Measurements from ENCODE around the gene GLT6D1.
"Not testable (repeated sequence)": the region's sequence is repeated elsewhere in the genome, so short reads cannot be mapped to it uniquely, and the experiment has no call there.

GLT6D1 gene, protein sequence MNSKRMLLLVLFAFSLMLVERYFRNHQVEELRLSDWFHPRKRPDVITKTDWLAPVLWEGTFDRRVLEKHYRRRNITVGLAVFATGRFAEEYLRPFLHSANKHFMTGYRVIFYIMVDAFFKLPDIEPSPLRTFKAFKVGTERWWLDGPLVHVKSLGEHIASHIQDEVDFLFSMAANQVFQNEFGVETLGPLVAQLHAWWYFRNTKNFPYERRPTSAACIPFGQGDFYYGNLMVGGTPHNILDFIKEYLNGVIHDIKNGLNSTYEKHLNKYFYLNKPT

DNA sequence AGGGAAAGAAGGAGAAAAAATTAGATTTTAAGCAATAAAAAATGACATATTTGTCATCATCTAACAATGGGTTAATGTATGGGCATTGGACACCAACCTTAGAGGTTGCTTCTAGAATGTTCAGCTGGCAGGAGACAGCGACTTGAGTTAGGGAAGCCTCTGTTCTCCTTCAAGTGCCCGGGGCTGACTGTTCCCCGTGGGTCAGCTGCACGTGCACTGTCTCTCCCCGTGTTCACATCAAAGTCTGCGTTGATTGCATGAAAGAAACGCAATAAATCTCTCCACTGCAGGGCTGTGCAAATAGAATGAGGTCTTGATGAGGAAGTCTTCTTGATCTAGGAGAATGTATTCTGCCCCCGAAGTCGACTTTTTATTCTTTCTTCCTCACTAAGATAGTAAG is at the start of gene GLT6D1:
TSS of gene GLT6D1 (minus strand) at position 345 of the 400 bp plus-strand sequence. CDS start 353 bp downstream, outside the sequence.
- no peak for DNase-seq

DNA sequence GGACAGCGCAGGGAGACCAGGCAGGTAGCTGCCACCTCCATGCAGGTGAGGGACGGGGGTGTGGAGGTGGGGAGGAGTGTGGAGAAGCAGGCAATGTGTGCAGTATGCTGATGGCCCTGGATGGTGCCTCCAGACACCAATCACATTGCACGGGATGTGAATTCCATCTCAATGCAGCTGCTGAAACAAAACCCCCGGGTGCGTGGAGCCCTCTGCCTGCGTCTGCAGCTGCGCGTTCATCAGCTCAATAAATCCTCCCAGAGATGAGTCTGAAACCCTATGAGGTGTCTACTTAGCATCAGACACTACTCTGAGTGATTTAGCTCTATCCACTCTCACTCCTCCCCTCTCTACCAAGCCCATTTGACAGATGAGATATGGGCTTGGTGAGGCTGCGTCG is 49.7 kb upstream of the GLT6D1 start:
- no peak for DNase-seq

DNA sequence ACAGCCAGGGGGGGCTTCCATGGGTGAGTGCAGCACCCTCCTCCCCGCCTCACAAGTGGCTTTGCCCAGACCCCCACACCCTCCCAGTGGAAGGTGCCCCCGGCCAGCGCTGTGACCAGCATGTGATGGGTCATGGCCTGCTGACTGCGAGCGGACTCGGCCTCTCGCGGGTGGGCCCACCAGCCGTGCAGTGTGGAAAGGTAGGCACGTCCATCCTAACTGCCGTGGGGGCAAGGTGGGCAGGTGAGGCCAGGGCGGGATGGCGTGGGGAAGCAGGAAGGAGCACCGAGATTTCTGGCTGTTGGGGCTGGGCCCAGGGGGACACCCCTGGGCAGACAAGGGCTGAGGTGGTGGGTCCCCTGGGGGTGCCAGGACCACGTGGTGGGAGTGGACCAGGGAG is 47.9 kb upstream of the GLT6D1 start:
- DNase-seq = no peak

DNA sequence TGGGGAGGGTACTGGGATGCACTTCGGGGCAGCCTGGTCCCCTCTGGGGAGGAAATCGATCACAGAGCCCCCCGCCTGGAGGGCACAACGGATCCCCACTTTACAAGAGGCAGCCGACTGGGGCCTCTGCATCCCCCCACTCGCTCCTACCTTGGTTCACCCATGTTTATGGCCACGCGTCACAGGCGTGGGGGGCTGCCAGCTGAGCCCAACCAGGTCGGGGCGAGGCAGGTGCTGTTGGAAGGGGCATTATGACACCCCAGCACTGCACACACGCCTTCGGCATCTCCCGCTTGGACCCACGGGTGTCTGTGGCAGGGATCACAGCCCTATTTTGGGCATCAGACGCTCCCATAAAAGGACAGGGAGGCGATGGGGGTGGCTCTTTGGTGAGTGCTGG is 45.4 kb upstream of the GLT6D1 start:
- DNase-seq = no peak

DNA sequence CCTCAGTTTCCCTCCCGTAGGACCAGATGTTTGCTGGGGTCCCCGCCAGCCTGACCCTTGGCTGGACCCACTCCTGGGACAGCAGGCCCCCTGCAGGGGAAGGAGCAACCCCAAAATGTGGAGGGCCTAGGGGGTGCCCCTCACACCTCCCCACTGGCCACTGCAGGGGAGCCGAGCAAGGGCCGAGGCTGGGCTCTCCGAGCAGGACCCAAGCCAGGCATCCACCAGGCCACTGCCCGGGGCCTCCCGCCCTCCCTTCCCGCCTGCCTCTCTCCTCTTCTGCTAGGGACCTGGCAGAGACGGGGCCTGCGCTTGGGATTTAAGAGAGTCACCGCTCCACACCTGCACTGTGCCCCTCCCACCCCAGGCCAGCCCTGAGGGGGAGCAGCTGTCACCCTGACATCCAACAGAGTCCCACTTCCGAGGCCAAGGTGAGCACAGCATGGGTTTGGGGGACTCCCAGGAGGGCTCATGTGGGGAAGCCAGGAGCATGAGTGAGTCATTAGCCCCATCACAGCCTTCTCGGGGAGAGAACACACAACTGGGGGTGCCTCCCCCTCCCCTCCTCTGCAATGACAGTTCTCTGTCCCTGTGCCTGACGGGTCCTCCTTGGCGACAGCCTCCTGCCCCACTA is 44.2 kb upstream of the GLT6D1 start:
- no peak for DNase-seq

DNA sequence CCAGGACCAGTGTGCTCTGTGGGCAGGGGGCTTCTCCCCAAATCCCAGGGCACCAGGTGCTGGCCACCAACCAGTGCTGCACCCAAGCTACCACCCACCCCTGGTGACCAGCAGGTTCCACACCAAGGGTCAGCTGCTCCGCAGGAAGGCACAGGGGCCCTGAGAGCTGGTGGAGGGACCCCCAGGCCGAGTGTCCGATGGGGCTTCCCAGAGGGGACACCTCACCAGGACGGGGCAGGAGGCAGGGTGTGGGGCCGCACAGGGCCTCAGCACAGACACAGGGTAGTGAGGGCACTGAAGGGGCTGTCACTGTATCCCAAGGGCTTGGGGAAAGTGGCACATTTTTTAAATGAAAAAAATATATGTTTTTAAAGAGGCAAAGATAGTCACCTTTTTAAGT is 41.8 kb upstream of the GLT6D1 start:
- no peak for DNase-seq

DNA sequence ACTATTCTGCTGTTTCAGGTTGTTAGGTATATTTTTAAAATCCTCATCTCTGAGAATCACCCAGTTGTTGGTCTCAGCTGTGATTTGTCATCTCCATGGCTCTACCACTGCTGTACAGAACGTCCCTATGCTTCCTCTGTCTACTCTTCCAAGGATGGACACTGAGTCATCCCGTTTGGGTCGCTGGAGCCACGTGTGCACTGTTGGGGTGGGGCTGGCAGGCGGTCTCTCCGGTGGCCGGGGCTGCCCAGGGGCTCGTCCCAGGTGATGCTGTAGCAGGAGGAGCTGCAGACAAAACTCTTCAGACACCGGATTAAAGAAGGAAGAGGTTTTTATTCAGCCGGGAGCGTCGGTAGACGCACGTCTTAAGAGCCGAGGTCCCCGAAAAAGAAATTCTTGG is 40.7 kb upstream of the GLT6D1 start:
- DNase-seq = no peak

DNA sequence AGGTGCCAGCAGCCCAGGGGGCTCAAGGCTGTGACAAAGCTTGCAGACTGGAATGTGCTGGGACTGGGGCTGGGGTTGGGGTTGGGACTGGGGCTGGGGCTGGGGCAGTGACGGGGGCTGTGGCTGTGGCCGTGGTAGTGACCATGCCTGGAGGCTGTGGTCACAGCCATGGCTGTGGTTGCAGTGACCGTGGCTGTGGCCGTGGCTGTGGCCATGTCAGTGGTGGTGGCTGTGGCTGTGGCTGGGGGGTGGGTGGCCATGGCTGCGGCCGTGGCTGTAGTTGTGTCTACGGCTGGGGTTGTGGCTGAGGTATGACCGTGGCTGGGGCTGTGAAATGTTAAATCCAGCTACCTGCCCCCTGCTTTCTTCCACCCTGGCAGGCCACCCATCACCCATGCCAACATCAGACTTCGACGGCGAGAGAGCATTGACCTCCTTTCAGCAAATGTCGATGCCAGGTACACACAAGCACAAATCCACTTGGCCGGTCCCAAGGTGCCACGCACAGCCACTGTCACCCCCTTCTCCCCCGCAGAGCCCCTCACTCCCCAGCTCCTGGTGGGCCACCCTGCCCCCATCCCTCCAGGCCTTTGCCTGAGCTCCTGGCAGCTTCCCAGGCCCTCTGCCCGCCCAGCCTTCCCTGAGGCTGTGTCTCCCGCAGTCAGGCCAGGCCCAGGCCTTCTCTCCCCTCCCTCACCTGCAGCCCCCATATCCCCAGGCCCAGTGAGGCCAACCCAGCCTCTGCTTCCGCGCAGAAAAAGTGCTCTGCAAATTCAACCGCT is 39.1 kb upstream of the GLT6D1 start:
- DNase-seq = no peak

DNA sequence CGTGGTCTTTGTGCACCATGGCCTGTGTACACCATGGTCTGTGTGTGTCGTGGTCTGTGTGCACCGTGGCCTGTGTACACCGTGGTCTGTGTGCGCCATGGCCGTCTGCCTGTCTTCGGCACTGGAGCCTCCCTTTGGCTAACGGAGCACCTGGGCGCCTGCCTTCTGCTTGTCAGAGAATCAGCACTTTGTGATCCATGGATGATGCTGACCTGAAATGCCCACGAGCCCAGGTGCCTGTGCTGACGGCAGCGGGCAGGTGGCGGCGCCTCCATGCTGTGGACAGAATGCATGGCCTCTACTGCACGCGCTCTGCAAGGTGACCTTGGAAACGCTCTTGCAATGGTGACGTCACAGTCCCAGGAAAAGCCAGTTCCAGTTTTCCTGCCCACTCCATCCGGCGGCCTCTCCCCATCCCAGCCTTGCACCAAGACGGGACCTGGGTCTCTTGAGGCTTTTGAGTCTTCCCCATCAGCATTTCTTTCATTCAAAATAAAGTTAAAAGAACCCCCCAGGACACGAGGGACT is 38.4 kb upstream of the GLT6D1 start:
- DNase-seq = no peak

DNA sequence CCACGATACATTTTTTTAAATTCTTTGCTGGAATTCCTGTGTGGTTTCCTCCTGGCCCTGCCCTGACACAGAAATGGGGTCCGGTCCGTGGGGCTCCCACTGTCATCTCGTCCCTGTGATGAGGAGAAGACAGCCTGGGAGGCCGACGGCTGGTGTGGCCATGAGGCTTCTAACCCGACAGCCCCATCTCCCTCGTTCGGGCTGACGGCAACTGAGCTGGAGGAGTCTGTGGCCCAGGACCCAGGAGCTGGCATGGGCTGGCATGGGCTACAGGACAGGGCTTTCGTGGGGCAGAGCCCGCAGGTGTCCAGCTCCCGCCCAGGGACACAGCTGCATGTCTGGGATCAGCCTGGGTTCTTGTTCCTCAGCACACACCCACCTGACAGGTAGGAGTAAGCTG is 37.6 kb upstream of the GLT6D1 start:
- no peak for DNase-seq

DNA sequence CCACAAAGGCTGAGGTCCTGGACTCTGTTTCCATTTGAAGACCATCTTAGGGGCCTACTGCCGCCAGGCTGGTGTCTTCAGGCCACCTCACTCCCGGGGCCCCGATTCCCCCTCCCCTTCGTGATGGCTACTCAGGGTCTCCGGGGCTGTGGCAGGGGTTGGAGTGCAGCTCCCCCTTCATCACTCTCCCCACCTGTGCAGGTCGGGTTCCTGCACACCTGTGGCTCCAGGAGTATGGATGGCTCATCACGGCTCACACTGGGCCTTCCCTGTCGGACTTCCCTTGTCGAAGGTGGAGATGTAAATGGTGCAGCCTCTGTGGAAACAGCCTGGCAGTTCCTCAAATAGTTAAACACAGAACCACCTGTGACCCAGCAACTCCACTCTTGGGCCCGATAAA is 35.6 kb upstream of the GLT6D1 start:
- no peak for DNase-seq

DNA sequence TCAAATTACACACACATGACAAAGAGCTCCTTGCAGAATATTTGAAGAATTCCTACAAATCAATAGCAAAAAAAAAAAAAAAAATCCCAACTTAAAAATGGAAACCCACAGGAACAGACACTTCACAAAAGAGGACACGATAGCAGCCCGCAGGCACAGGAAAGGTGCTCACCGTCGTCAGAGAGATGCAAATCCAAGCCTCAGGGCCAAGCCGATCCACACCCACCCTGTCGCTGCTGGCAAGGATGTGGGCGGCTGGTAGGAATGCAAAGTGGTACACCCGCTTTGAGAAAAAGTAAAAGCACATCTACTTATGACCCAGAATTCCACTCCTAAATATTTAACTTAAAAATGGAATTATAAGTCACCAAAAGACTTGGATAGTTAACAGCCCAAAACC is 34.6 kb upstream of the GLT6D1 start:
- no peak for DNase-seq

DNA sequence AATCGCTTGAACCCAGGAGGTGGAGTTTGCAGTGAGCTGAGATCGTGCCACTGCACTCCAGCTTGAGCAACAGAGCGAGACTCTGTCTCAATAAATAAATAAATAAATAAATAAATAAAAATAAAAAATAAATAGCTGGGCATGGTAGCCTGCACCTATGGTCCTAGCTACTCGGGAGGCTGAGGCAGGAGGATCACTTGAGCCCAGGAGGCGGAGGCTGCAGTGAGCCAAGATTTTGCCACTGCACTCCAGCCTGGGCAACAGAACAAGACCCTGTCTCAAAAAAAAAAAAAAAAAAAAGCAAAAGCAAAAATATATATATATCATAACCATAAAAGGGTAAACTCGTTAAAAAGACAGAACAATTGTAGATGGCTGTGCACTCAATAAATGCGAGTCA is 33.4 kb upstream of the GLT6D1 start:
- not testable (repeated sequence) for DNase-seq

DNA sequence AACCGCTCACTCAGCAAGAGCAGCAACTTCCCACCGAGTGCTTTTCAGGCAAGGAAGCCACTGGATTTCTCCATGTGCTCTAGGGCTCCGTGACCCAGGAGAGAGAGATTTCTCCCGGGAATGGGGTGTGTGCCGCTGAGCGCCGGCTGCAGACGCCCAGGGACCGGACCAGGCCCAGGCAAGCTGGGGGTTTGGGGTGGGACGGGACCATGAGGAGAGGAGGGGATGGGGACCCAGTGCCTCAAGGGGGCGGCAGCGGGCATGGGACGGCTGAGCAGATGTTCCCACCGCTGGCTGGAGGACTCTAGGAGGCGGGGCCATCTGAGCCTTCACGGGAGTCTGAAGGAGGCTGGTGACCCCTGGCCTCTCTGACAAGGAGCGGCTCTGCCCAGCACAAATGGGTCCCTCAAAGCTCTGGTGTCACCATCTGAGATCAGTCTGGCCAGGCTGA is 32.3 kb upstream of the GLT6D1 start:
- no peak for DNase-seq

DNA sequence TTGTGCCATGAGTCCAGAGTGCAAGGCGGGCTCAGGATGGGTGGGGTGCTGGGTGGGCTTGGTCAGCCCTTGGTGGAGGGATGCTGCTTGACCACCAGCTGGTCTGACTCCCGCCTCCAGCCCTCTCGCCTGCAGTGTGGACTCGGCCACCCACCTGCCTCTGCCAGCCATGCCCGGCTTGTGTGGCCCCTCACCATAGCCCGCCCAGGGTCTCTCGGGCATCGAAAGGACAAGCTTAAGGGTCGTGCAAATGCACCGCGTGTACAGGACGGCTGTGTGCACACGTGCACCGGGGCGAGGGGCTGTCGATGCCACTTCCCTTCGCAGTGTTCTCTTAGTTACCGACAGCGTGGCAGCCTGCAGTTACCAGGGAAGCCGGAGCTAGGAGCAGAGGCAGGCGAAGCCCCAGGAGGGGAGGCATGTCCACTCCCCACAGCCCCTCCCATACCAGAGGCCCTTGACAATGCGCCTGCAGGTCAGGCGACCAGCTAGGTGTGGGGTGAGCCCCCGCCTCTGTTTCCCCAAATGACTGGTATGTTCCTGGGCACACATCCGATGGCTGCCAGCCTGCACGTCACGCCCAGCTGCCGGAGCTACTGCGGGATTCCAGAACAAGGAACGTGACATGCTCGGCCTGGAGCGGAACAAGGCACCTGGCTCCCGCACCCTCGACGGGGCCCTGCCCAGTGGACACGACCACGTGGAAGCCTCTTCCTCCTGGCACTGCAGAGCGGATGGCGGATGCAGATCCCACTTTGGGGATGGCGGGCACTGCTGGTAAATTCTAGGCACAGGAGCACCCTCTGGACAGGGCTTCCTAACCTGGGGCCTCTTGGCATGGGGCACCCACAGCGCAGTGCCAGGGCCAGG is 31.6 kb upstream of the GLT6D1 start:
- peak; percentile 51 for DNase-seq

DNA sequence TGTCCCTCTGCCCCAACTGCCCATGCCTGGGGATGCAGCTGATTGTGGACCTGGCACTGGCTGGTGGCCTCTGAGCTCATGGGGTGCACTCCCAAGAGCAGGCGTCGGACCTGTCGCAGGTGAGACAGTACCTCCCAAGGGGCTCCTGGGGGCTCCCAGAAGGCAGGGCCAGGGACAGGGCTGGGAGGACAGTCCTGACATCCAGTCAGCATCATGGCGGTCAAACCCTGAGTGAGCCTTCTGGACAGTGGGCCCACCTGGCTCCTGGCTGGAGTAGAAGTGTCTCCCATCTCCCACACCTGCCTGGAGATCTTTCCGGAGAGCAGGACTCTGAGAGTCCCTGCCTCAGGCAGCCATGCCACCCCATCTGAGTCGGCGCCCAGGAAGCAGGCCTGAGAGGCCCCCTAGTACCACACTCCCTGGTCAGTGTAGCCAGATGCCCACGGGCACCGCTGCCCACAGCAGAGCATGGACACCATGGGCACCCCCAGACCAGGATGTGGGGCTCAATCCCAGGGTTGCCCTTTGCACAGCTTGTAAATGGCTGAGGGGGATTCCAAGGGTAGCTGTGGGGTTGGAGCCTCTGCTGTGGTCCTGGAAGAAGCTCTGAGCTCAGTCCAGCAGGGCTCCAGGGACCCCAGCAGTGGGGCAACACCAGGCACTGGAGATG is 30.4 kb upstream of the GLT6D1 start:
- peak; percentile 45 for DNase-seq

DNA sequence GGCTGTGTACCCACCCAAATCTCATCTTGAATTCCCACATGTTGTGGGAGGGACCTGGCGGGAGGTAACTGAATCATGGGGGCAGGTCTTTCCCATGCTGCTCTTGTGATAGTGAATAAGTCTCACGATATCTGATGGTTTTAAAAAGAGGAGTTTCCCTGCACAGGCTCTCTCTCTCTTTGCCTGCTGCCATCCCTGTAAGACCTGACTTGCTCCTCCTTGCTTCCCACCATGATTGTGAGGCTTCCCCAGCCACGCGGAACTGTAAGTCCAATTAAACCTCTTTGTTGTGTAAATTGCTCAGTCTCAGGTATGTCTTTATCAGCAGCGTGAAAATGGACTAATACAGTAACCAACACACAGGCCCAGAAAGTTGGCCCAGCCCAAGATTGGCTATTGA is 29.7 kb upstream of the GLT6D1 start:
- peak; percentile 31 for DNase-seq

DNA sequence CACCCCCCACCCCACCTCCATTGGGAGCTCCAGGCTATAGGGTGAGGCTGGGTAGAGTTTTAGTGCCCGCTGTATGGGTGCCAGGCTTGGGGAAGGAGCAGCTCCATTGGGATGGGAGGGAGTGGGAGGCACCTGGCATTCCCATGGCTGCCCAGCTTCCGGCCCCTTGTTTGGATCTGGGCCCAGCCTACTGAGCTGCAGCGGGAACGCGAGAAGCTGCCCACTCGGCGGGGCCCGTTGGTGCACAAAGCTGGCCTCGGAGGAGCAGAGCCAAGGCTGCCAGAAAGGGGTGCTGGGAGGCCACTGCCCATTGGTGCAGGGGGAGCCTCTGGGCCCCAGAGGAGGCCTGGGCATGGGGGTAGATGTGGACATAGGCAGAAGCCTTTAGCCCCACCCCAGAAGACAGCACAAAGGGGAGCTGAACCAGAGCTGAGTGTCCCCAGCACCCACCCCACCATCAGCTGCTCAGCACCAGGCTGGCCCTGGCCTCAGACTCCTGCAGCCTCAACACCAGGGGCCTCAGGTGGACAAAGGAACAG is 28.2 kb upstream of the GLT6D1 start:
- DNase-seq = peak; percentile 53

DNA sequence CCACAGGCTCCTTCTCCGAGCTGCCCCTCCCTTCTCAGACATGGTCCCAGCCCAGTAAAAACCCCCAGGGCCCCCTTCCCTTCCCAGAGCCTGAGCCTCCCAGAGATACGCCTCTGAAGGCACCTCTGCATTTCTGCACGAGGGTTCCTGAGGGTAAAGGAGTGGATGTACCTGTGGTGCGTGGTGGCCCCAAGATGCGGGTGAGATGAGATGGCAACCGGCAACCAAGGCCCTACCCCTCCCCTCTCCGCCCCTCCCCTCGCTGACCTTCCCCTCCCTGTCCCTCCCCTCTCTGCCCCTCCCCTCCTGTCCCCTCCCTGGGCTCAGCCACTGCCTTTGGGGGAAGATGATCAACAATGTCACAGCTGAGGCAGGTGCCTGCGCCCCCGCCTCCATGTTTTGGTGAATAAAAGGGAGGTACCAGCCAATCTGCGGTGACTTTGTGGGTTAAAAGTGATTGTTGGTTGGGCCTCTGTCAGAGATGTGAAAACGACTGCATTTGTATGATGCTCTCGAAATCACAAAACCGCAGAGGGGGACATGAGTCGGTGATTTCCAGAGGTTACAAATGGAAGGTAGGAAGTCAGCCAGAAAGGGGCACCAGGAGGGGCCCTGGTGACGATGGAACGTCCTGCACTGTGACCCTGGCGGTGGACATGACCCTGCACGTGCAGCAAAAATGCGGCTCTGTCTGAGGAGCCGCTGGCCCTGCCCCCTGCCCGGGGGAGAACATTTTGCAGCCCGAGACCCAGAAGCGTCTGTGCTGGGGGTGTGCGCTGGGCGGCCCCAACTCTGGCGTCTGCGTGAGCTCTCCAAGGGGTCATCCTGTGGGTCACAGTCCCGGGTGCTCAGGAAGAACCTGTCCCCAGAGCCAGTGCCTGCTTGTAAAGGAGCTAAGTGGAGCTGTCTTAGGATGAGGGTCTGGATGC is 27.5 kb upstream of the GLT6D1 start:
- DNase-seq = peak; percentile 5

DNA sequence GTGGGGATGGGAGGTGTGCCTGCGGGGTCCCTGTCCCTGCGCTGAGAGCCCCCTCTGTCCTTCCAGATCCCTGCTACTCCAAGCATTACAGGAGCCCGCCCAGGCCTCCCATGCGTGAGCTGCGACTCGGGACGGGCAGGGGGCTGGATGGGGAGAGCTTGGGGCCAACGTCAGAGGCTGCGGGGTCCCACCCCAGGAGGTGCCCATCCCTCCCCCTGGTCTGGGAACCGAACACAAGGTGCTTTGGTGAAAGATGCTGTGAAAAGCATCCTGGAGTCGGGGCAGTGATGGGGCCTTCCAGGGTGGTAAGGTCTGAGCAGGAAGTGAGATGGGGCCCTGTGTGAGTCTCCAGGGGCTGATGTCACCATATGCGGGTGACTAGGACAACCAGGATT is 26.5 kb upstream of the GLT6D1 start:
- DNase-seq = peak; percentile 28

Measured in activated effector memory CD4-positive, alpha-beta T cell treated with anti-CD3 and anti-CD28 coated beads, Interleukin-2, amount 50 U/mL, for 16 hours (primary cell).